Tongue (tissue), 2 donors: ENCODE data around the gene CLDN15. TPM values are rescaled to one million over a fixed set of nuclear protein-coding genes. Genes with fewer than 3 reads are reported as not detected.
A peak's percentile ranks its signal among the peaks of the same experiment; 100 is the strongest.
"Not testable (repeated sequence)": the region's sequence is repeated elsewhere in the genome, so short reads cannot be mapped to it uniquely, and the experiment has no call there.

Experiments used
- DNase-seq: peaks from one replicate; pipeline ENCODE4 v3.0.0-alpha.2; 2015
- total RNA-seq: library from RNA; depleted of rRNA; stranded (reverse); fragments of >200 nt; gene quantifications from one replicate; pipeline ENCODE4 v1.2.3, GENCODE V29; 2014

CLDN15 gene
- total RNA-seq, 1 donor from 2014 or later, result 5.0 TPM

GRCh38 chr7:101222275-101222830 lies 15.2 kb downstream of the CLDN15 start:
- no peak for DNase-seq

GRCh38 chr7:101220295-101220694 lies 17.3 kb downstream of the CLDN15 start:
- DNase-seq, result no peak

- no peak for DNase-seq
These were observed 19.1 kb downstream of the CLDN15 start for GRCh38 chr7:101218236-101219125.

GRCh38 chr7:101217388-101218235 lies 20.0 kb downstream of the CLDN15 start, which contains the start of the genes PLOD3 and ZNHIT1:
Gene PLOD3 (minus strand): TSS chr7:101217581. CDS start chr7:101217274, 307 bp downstream.
Gene ZNHIT1 (plus strand): TSS chr7:101218165. CDS start chr7:101218196, 31 bp downstream.
- peak; percentile 100 for DNase-seq

- DNase-seq, result no peak
These were observed 20.7 kb downstream of the CLDN15 start for GRCh38 chr7:101216860-101217387.

- DNase-seq, result no peak
These were observed 21.4 kb downstream of the CLDN15 start for GRCh38 chr7:101216001-101216859.

- DNase-seq, result no peak
These were observed 25.6 kb downstream of the CLDN15 start for GRCh38 chr7:101212014-101212413.

- no peak for DNase-seq
These were observed 26.1 kb downstream of the CLDN15 start for GRCh38 chr7:101211501-101211900.

GRCh38 chr7:101210143-101210542 lies 27.5 kb downstream of the CLDN15 start:
- no peak for DNase-seq

- no peak for DNase-seq
These were observed 28.8 kb downstream of the CLDN15 start for GRCh38 chr7:101208794-101209193.

- DNase-seq, result no peak
These were observed 30.1 kb downstream of the CLDN15 start for GRCh38 chr7:101207459-101207858.

GRCh38 chr7:101206665-101207042 lies 30.9 kb downstream of the CLDN15 start:
- DNase-seq, result no peak

GRCh38 chr7:101205901-101206664 lies 31.5 kb downstream of the CLDN15 start:
- no peak for DNase-seq

GRCh38 chr7:101203740-101204738 lies 33.6 kb downstream of the CLDN15 start:
- not testable (repeated sequence) for DNase-seq

GRCh38 chr7:101202603-101202918 lies 35.0 kb downstream of the CLDN15 start:
- no peak for DNase-seq

- no peak for DNase-seq
These were observed 35.7 kb downstream of the CLDN15 start for GRCh38 chr7:101201695-101202602.

- DNase-seq, result no peak
These were observed 36.6 kb downstream of the CLDN15 start, which contains the start of gene MOGAT3 for GRCh38 chr7:101200862-101201599. Gene MOGAT3 (minus strand): TSS chr7:101201036. CDS start chr7:101200854, 182 bp downstream.

- no peak for DNase-seq
These were observed 37.1 kb downstream of the CLDN15 start for GRCh38 chr7:101200504-101200861.
